GM21447 (cell line): ENCODE results near the gene PRPF6.
"Not testable (repeated sequence)": the region's sequence is repeated elsewhere in the genome, so short reads cannot be mapped to it uniquely, and the experiment has no call there.

Experiments used
- ATAC-seq: cut with Tn5 transposase; IDR thresholded peaks from one replicate; pipeline ENCODE4 v1.9.1; 2021; ENCODE audit not compliant: unreplicated experiment

The PRPF6 gene

DNA sequence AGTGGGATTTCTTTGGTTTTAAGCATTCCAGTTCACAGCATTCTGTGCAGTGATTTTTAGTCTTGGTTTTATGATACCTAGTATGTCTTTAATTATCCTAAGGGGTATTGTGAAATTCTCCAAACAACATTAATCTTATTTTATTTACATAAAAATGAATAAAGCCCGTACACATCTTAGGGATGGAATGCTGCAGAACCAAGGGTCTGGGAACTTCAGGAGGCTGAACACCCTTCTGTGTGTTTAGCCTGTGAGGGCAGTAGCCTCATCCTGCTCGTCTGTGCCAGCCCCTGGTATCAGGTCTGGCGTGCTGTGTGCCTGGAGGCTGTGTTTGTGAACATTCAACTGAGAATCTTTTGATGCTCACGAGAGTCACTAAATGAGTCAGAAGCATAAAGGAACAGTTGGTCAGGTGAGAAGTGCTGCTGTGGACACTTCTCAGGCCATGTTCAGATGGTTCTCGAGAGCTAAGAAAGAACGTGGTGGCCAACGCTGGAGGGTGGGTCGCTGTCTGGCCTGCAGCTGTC, 29.8 kb downstream of the PRPF6 start:
- ATAC-seq: no peak

DNA sequence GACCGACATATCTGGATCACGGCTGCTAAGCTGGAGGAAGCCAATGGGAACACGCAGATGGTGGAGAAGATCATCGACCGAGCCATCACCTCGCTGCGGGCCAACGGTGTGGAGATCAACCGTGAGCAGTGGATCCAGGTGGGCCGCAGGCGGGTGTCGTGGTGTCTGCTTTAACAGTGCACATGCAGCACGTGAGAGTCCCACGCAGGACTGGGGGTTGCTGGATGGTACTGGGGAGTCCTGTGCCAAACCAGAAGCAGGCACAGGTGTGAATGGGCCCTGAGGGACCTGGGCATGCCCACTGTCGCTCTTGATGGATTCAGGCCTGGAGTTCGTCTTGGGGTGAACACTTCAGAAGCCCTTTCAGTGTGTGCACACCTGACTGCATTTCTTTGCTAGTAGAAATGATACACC, 30.4 kb downstream of the PRPF6 start:
- no peak for ATAC-seq

DNA sequence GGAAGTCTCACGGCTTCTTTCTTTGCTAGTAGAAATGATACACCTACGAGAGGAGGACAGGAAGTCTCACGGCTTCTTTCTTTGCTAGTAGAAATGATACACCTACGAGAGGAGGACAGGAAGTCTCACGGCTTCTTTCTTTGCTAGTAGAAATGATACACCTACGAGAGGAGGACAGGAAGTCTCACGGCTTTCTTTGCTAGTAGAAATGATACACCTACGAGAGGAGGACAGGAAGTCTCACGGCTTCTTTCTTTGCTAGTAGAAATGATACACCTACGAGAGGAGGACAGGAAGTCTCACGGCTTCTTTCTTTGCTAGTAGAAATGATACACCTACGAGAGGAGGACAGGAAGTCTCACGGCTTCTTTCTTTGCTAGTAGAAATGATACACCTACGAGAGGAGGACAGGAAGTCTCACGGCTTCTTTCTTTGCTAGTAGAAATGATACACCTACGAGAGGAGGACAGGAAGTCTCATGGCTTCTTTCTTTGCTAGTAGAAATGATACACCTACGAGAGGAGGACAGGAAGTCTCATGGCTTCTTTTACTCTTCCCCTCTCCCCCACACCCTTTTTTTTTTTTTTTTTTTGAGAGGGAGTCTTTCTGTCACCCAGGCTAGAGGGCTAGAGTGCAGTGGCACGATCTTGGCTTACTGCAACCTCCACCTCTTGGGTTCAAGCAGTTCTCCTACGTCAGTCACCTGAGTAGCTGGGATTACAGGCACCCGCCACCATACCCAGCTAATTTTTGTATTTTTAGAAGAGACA, 31.6 kb downstream of the PRPF6 start:
- ATAC-seq: not testable (repeated sequence)

DNA sequence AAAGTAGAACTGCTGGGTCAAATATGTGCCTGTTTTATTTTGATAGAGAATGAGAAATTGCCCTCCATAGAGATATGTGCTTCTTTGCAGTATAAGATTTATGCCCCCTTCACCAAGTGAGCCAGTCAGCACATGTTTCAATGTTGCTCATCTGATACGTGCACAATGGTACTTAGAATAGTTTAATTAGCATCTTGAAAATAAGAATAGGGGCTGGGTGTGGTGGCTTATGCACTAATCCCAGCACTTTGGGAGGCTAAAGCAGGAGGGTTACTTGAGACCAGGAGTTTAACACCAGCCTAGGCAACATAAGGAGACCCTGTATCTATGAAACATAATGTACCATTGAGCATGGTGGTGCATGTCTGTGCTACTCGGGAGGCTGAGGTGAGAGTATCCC, 34.7 kb downstream of the PRPF6 start:
- ATAC-seq: no peak

DNA sequence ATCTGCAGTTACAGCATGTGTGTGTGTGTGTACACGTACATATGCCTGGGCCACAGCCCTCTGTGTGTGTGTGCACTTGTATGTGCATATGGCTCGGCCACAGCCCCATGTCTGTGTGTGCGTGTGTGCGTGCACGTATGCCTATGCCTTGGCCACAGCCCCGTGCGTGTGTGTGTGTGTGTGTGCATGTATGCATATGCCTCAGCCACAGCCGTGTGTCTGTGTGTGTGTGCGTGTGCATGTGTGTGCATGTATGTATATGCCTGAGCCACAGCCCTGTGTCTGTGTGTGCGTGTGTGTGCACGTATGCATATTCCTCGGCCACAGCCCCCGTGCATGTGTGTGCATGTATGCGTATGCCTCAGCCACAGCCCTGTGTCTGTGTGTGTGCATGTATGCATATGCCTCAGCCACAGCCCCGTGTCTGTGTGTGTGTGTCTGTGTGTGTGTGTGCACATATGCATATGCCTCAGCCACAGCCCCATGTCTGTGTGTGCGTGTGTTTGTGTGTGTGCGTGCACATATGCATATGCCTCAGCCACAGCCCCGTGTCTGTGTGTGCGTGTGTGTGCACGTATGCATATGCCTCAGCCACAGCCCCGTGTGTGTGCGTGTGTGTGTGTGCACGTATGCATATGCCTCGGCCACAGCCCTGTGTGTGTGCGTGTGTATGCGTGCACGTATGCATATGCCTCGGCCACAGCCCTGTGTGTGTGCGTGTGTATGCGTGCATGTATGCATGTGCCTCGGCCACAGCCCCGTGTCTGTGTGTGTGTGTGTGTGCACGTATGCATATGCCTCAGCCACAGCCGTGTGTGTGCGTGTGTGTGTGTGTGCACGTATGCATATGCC, 40.4 kb downstream of the PRPF6 start:
- no peak for ATAC-seq

DNA sequence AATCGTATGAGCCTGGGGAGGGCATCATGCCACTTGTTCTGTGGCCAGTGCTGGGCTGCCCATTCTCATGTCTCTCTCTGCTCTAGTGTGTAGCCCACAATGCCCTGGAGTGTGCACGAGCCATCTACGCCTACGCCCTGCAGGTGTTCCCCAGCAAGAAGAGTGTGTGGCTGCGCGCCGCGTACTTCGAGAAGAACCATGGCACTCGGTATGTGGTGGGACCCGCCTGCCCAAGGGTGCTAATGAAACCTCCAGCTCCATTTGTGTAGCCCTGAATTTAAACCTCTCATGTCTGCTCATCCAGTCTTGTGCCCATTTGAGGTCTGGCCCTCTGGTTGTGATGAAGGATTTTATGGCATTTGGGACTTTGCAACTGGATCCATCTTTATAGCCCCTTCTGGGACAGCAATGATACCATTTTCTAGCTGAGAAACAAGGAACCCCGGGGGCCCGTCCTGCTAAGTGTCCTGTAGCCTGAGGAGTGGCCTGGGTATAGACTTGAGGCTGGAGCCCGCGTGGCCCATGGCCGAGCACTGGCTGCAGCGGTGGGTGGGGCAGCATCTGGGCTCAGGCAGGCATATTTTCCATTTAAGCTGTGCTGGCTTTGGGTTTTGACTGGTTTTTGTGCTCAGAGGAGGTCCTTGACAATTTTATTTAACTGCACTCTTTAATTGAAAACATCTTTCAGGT, 41.9 kb downstream of the PRPF6 start:
- no peak for ATAC-seq

DNA sequence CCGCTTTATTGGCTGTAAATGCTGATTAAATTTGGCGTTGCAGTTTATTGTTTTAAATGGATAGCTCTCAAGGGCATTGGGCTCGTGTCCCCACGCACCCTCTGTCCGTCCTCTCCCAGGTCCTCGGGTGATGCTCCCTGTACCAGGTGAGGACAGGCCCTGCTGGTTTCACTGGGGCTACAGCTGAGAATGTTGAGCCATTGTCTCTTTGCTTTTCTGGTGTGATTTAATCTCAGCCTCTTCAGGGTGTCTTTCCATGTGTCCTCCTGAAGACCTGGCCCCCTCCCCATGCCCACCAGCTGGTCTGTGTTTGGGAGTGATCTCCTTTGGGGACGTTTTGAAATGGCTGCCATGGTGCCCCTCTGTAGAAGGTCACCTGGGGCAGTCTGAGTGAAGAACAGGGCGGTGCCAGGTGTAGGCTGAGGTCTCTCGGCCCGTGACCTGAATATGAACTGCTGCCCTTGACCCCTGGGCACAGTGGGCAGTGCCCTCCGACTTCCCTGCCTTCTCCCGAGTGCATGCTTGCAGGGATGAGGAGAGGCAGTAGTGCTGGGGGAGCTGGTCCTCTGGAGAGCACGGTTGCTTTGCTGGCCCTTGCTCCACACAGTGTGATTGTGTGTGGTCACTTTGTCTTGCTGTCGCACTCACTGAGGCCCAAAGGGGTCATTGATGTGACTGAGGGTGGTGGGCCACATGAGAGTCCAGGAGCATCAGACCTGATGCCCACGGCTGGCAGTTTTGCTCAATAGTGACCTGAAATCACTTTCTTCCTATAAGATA, 42.6 kb downstream of the PRPF6 start:
- ATAC-seq: no peak

DNA sequence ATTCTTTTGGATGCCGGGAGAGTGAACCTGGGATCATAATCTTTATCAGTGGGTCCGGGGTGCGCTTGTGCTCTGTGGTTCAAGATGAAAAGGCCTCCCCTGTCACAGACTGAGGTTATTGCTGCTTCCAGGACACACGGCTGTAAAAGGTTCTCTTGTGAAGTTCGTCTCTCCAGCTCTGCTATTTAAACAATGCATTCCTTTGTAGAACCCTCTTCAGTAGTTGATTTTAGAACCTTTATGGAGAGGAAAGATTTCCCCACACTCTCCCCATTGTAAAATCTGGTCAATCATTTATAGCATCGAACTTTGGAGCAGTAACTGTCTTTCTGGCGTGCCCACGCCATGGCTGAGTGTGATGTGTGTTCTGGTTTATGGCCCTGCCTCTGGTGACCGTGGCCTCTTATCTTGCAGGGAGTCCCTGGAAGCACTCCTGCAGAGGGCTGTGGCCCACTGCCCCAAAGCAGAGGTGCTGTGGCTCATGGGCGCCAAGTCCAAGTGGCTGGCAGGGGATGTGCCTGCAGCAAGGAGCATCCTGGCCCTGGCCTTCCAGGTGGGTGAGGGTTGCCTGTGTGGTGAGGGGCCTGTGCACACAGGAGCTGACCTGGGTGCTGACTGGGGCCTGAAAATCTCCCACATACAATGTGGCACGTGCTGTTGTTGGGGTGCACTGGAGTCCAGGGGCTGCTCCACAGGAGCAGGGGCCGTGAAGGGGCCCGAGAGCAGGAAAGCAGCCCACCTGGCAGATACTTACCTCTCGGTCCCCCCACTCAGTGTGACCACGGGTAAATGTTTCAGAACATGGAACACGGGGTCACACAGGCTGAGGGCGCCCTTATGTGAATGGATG, 43.4 kb downstream of the PRPF6 start:
- no peak for ATAC-seq

DNA sequence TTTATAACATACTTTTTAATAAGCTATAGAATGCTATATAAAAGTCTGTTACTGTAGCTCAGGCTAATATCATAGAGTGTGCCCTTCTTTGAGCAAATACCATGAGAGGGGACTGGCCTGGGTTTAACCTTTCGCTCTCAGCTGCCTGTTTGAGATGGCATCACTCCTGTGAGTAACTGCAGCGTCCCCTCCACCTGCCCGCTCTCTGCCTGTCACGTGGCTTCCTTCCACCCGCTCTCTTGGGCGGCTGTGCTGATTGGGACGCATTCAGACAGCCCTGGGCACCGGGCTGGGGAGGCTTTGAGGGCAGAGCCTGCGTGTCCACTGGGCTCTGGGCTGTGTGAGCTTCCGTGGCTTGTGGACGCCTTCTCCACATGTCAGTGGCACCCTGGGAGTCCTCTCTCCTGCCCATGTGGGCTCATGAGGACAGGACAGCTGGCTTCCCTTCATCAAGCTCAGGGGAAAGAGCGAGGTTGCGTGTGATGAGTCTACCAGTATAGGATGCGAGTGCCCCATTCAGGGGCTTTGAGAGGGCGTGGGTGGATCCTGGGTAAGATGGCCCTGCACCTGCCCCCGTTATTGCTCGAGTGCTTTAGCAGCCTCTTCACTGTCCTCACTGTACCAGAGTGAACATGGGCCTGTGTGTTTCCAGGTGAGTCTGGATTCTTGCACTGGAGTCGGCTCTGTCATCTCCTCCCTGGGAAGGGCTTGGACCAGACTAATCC, 44.3 kb downstream of the PRPF6 start:
- ATAC-seq: no peak

DNA sequence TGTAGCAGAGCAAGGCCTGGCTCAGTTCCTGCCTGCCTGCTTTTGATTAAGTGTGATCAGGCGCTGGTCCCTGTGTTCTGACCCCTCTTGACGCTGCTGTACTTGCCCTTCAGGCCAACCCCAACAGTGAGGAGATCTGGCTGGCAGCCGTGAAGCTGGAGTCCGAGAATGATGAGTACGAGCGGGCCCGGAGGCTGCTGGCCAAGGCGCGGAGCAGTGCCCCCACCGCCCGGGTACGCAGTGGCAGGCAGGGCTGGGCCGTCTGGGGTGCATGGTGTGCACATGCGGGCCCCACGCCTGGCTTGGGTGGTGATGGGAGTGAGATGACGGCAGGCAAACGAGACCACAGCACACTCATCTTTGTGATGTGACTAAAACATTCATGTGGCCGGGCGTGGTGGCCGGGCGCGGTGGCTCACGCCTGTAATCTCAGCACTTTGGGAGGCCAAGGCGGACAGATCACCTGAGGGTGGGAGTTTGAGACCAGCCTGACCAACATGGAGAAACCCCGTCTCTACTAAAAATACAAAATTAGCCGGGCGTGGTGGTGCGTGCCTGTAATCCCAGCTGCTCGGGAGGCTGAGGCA, 45.0 kb downstream of the PRPF6 start:
- no peak for ATAC-seq

DNA sequence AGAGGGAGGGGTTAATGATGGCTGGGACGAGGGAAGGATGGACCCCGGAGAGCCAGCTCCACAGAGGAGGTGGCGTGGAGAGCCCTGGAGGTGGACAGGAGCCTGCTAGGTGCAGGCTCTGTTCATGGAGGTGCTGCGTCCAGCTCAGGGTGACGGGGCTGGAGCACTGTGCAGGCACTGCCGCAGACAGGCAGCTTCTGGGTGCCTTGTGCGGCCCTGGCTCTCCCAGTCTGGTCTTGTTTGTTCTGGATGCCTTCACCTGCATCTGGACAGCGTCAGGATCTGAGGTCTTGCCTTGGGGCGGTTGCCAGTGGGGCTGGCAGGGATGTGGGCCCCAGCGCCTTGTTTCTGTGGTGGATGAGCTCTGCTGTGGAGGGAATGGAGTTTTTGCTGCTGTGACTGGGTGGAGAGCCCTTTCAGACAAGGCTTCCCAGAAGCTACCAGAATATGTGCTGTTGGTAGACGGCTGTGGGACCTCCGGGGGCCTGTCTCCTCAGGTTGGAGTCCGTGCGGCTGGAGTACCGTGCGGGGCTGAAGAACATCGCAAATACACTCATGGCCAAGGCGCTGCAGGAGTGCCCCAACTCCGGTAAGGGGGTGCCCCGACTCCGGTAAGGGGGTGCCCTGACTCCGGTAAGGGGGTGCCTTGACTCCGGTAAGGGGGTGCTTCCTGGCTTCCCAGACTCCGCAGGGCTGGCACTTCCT, 47.2 kb downstream of the PRPF6 start:
- no peak for ATAC-seq

DNA sequence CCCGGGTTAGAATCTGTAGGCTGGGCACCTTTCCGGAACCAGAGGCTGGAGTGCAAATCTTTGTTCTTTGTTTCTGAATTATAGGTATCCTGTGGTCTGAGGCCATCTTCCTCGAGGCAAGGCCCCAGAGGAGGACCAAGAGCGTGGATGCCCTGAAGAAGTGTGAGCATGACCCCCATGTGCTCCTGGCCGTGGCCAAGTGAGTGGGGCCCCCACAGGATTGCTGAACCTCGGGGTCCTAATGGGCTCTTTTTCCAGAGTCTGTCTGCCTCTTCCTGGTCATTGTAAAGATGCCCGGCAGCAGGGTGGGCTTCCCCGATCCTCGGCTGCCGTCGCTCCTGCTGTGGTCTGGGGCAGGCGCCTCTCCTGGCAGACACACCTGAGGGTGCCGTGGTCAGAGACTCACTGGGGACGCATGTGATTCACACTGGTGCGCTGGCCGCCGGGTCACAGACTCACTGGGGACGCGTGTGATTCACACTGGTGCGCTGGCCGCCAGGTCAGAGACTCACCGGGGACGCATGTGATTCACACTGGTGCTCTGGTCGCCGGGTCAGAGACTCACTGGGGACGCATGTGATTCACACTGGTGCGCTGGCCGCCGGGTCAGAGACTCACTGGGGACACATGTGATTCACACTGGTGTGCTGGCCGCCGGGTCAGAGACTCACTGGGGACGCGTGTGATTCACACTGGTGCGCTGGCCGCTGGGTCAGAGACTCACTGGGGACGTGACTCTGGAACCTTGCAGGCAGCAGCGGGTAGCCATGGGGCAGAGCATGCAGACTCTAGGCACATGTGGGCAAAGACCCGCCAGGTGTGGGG, 48.6 kb downstream of the PRPF6 start:
- no peak for ATAC-seq

DNA sequence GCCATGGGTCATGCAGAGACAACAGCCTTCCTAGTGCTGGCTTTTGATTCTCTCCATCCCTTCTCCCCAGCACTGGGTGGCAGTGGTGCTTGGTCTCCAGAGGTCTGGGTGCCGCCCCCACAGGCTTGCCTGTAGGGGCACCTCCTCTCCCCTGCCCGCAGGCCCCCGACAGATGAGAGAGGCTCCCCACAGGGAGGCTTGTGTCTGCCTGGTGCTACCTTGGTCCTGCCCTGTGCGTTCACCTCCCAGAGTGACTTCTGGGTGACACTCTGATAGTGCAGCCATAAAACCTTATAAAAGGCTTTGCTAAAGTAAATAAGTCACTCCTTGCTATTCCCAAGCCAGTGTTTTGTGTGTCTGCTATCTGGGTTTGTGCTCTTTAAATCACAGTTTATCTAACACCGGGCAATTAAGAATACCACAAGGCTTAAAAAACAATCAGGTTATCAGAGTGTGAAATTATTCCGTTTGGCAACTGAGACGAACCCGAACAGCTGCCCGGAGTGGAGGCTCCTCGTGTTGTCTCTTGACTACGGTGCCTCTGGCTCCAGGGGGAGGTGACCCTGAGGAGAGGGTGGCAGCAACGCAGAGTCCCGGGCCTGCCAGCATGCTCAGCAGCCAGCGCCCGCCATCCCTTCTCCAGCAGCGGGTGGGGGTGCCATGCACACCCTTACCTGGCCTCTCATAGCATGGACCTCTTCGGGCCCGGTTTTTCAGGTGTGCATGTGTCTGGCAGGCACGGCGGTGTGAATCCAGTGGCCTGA, 49.6 kb downstream of the PRPF6 start:
- ATAC-seq: no peak

DNA sequence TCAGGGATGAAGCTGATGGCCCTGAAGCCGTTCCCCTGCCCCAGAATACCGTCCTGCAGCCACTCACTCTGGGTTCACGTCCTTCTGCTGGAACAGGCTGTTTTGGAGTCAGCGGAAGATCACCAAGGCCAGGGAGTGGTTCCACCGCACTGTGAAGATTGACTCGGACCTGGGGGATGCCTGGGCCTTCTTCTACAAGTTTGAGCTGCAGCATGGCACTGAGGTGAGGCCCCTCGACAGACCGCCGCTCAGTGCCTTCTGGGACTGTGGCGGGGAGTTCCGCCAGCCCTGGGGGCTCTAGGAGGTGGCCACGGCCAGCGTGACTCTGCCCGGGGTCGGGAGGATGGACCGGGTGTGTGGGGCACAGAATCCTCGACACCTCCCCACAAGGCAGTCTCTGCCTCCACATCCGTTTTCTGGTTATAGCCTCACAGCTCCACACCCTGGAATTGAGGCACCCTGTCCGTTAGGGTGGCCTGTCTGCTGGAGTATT, 50.9 kb downstream of the PRPF6 start:
- no peak for ATAC-seq

DNA sequence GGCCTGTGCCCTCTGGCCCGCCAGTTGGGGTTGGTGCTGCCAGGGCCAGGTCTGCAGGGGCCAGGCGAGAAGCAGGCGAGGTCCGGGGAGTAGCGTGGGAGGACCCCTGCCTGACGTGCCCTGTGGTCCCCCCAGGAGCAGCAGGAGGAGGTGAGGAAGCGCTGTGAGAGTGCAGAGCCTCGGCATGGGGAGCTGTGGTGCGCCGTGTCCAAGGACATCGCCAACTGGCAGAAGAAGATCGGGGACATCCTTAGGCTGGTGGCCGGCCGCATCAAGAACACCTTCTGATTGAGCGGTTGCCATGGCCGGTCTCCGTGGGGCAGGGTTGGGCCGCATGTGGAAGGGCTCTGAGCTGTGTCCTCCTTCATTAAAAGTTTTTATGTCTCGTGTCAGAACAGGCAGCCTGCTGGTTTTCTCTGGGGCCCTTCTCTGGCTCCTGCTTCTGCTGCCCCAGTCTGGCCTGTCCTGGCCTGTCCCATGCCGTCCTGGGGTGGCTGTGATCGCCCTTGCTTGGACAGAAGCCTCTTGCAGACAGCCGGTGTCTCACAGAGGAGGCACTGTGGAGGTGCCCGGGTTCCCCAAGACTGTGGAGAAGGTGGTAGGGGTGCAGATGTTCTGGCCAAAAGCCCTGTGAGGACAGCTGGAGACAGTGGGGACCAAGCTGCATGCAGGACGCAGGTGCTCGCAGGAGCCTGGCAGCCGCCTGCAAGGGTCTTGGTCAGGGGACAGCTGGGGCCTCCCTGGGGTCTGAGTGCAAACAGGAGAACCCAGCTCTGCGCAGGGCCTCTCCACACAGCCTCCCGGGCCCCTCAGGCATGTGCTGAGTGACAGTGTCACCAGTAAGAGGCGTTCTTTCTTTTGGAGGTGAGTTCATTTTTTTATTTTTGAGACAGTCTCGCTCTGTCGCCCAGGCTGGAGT, 52.0 kb downstream of the PRPF6 start:
- no peak for ATAC-seq
